Heart left ventricle (tissue), 16 donors: Measurements from ENCODE around the gene HES1. TPM values are rescaled to one million over a fixed set of nuclear protein-coding genes. Genes with fewer than 3 reads are reported as not detected.
A peak's percentile ranks its signal among the peaks of the same experiment; 100 is the strongest.

Source experiments
- ATAC-seq, 4 donors: fragments of 200-7000 bp; cut with Tn5 transposase; one replicate each; pipeline ENCODE4 v1.9.1; 2020 to 2022; ENCODE audit warnings: moderate library complexity in 4 of 4, mild to moderate bottlenecking in 3 of 4, moderate number of reproducible peaks in 1 of 4
- DNase-seq, 5 donors: peaks; one replicate each; pipeline ENCODE4 v3.0.0-alpha.2; 2020
- H3K27ac ChIP-seq, 12 donors: fragments of 200-600 bp; sonication (generic) in 4 of 12; one replicate each; pipeline versions ENCODE4 v1.5.0 to v1.8.0; 2016 to 2022; ENCODE audit warnings: mild to moderate bottlenecking in 2 of 12
- H3K27me3 ChIP-seq, 9 donors: fragments of 200-600 bp; sonication (generic) in 2 of 9; one replicate each; pipeline versions ENCODE4 v1.5.1 to v1.8.0; 2016 to 2022; ENCODE audit warnings: mild to moderate bottlenecking in 3 of 9
- H3K36me3 ChIP-seq, 9 donors: fragments of 200-600 bp; sonication (generic) in 2 of 9; one replicate each; pipeline versions ENCODE4 v1.5.0 to v1.8.0; 2018 to 2022; ENCODE audit warnings: mild to moderate bottlenecking in 2 of 9
- H3K4me1 ChIP-seq, 12 donors: fragments of 200-600 bp; sonication (generic) in 4 of 12; one replicate each; pipeline versions ENCODE4 v1.5.0 to v1.8.0; 2016 to 2022; ENCODE audit warnings: mild to moderate bottlenecking in 3 of 12
- H3K4me3 ChIP-seq, 12 donors: fragments of 200-600 bp; sonication (generic) in 4 of 12; one replicate each; pipeline versions ENCODE4 v1.5.0 to v1.8.0; 2017 to 2022; ENCODE audit warnings: mild to moderate bottlenecking in 9 of 12, moderate library complexity in 4 of 12
- H3K9me3 ChIP-seq, 12 donors: fragments of 200-600 bp; sonication (generic) in 4 of 12; one replicate each; pipeline versions ENCODE4 v1.5.0 to v1.8.0; 2016 to 2022; ENCODE audit warnings: mild to moderate bottlenecking in 1 of 12
- CTCF ChIP-seq, 12 donors: fragments of 200-600 bp; sonication (generic) in 4 of 12; IDR thresholded peaks; one replicate each; pipeline versions ENCODE4 v1.5.0 to v1.8.0; 2018 to 2022; ENCODE audit warnings: antibody characterized with exemption in 12 of 12, mild to moderate bottlenecking in 5 of 12
- POLR2A ChIP-seq, 2 donors: fragments of 450-650 bp; IDR thresholded peaks; one replicate each; pipeline ENCODE4 v1.6.1; 2017; ENCODE audit warnings: antibody characterized with exemption in 2 of 2, mild to moderate bottlenecking in 2 of 2, moderate library complexity in 2 of 2
- WGBS, 4 donors: extraction: QIAGEN DNeasy Blood & Tissue Kit in 2 of 4; methylation state at CpG; one replicate each; pipeline versions ENCODE4 v1.1.5 to v1.1.7; 2013 to 2018; 5-methylcytosine and 5-hydroxymethylcytosine counted together
- intact Hi-C, 10 donors: fragments of 100-400 bp; cut with DNase I; formaldehyde crosslinking; loops; one replicate each; pipeline versions ENCODE4 v1.11.1 to v1.14.2; 2022
- long read RNA-seq, 3 donors: library from polyadenylated mRNA; unstranded; transcript quantifications; one replicate each; pipeline ENCODE4 v2.0.0, GENCODE V29; 2020 to 2021
- polyA plus RNA-seq, 2 donors: library from polyadenylated mRNA; stranded (reverse); fragments of 200-250 nt; gene quantifications; one replicate each; pipeline ENCODE4 v1.2.3, GENCODE V29; 2013
- total RNA-seq, 9 donors: library from RNA; depleted of rRNA in 2 of 9; stranded (reverse); fragments of >200 nt in 2 of 9; fragmentation: NEBNext Ultra II Directional in 3 of 9; extraction: Animal tissue kit (Norgen Biotek cat#: 25700) in 3 of 9; gene quantifications; one replicate each; pipeline versions ENCODE4 v1.1.0 to v1.2.4, GENCODE V29; 2016 to 2023
- donor health status: ischemic (EF 13 %, LVEDD 7.1; RV severe dilation, severe dysfunction).
- donor health status: healthy with polysubstance abuse.
- donor health status: DM: no; HTN: yes; CAD: no.
- donor health status: DM: no; HTN: no; CAD: no.
- donor health status: ischemic (EF 25% LVEDD 6.9; RV normal size, moderate dysfunction).
- donor health status: ischemic (EF 25% LVEDD 5.7; RV mildly dilated, moderate dysfunction).
- donor health status: healthy.
- donor health status: DM: yes; HTN: yes; CAD: no.
- donor health status: ischemic (EF 35%, LVEDD 5.7; RV mildly dilated, moderate dysfunction).
- donor health status: nonischemic (EF 11% LVEDD 7.7; RV severe dilation, severe dysfunction).
- donor health status: DM: yes; HTN: yes; CAD: no.
- donor health status: PGD.
- donor health status: ischemic (EF 29% LVEDD 5.4; RV normal size, mild dysfunction).
- donor health status: nonischemic (EF 23%, LVEDD 6.1; RV moderate dilation, normal function).

HES1 gene
- total RNA-seq (10 to 100 TPM in 7 of 9 donors, 1 to 10 TPM in 2; 9.2 to 32.3 (median 19.2) TPM), polyA plus RNA-seq (10 to 100 TPM in 1 of 2 donors, 1 to 10 TPM in 1; 9.2 to 11.7 TPM)
- long read RNA-seq, donor 1, partial matches to known transcripts: 3 of 5 reads
- long read RNA-seq, donor 1, other reads (novel, unspliced or antisense): 0 of 5 reads
- long read RNA-seq, donor 2, partial matches to known transcripts: 2 of 2 reads
- long read RNA-seq, donor 2, other reads (novel, unspliced or antisense): 0 of 2 reads
- long read RNA-seq, donor 3, transcript HES1-201 (4 exons, 1,578 nt): major isoform, 5 of 7 reads
- long read RNA-seq, donor 3, partial matches to known transcripts: 2 of 7 reads
- long read RNA-seq, donor 3, other reads (novel, unspliced or antisense): 0 of 7 reads

- peak; percentile 73 to 86 (median 83) for ATAC-seq
Observed at GRCh38 chr3:194135806-194136518, at the start of gene HES1. Gene HES1 (plus strand): TSS chr3:194136148. CDS start chr3:194136381, 233 bp downstream.

GRCh38 chr3:194086388-194087075 lies 49.4 kb upstream of the HES1 start:
- 82 to 92% (median 84%) methylated on average over 12 of the region's 12 CpGs for WGBS, 4 donors
- ATAC-seq (no peak), DNase-seq (no peak)
- intact Hi-C loops: no loop called here
- Histone ChIP-seq H3K36me3 (no peaks in the 10 kb centered on the region), H3K9me3 (no peaks in the 10 kb centered on the region), H3K27me3 (peaks cover 0 to 2% (median 0%) of the 10 kb centered on the region in 9 donors), H3K27ac (no peak overlapping the region), H3K4me3 (no peak overlapping the region), H3K4me1 (peaks cover 0 to 41% (median 16%) of the 10 kb centered on the region in 12 donors)
- TF ChIP-seq CTCF (IDR thresholded peaks at IDR 0.05) (no peak), POLR2A (IDR thresholded peaks at IDR 0.05) (no peak)

More at GRCh38 chr3:194135806-194136518, at the start of gene HES1:
- H3K27ac ChIP-seq: peak within 1 kb of the TSS; percentile 88 to 99 (median 97)
- H3K9me3 ChIP-seq: no peaks in the 10 kb centered on the region
- TF ChIP-seq POLR2A (IDR thresholded peaks at IDR 0.05) (peak; percentile 53 to 95), CTCF (IDR thresholded peaks at IDR 0.05) (no peak)
- 1 to 2% (median 1%) methylated on average over 28 to 29 of the region's 29 CpGs for WGBS, 4 donors
- peaks cover 0 to 63% (median 0%) of the 10 kb centered on the region in 9 donors for H3K27me3 ChIP-seq
- H3K4me1 ChIP-seq: peaks cover 4 to 68% (median 44%) of the 10 kb centered on the region in 12 donors
- DNase-seq: peak; percentile 94 to 97 (median 96)
- intact Hi-C loops: loop anchor here (1.0 to 10.0 kb wide), 15 partner anchors 61 to 355 kb away; no protein-coding TSS in a partner anchor
- peak within 1 kb of the TSS; percentile 58 to 92 (median 76) for H3K4me3 ChIP-seq
- peaks cover 0 to 6% (median 0%) of the 10 kb centered on the region in 9 donors for H3K36me3 ChIP-seq

- Histone ChIP-seq H3K27ac (no peak overlapping the region), H3K4me1 (peaks cover 0 to 39% (median 13%) of the 10 kb centered on the region in 12 donors), H3K27me3 (peaks cover 0 to 2% (median 0%) of the 10 kb centered on the region in 9 donors), H3K4me3 (no peak overlapping the region), H3K36me3 (no peaks in the 10 kb centered on the region), H3K9me3 (no peaks in the 10 kb centered on the region)
- TF ChIP-seq POLR2A (IDR thresholded peaks at IDR 0.05) (no peak), CTCF (IDR thresholded peaks at IDR 0.05) (no peak)
- 90 to 96% (median 95%) methylated on average over 5 of the region's 5 CpGs for whole genome bisulfite sequencing, 4 donors
- no peak for DNase-seq
- intact Hi-C loops: no loop called here
- no peak for ATAC-seq
Observed at GRCh38 chr3:194087280-194087679, 48.7 kb upstream of the HES1 start.
